ENCODE results near the gene KCNV2.

The KCNV2 gene

DNA sequence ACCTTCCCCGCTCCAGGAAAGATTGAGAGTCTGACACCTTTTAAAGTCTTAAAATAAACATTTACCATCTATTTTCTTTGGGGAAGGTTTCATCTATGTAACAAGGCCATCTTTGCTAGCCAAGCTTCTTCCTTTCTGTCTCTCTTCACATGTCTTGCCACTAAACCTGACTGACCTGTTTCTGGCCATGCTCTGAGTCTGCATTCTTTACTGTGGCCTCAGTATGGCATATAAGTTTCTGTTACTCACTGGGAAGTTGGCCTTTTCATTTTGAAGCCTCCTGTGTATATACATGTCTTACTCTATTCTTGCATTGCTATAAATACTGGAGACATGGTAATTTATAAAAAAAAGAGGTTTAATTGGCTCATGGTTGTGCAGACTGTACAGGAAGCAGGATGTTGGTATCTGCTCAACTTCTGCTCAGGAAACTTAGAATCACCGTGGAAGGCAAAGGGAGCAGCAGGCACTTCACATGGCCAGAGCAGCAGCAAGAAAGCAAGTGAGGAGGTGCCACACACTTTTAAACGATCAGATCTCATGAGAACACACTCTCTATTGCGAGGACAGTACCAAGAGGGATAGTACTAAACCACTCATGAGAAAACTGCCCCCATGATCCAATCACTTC is 48.1 kb downstream of the KCNV2 start:
- TF ChIP-seq RAD21 (IDR thresholded peaks at IDR 0.05; ENCODE audit: low read depth) (no peak), CEBPB (IDR thresholded peaks at IDR 0.05) (no peak), TAF1 (IDR thresholded peaks at IDR 0.05; ENCODE audit: low read depth) (no peak), CREB1 (IDR thresholded peaks at IDR 0.05; ENCODE audit: low read depth) (no peak), EGR1 (IDR thresholded peaks at IDR 0.05) (no peak), EP300 (IDR thresholded peaks at IDR 0.05; ENCODE audit: borderline replicate concordance) (no peak), ZBTB7A (IDR thresholded peaks at IDR 0.05; ENCODE audit: low read depth) (no peak), YY1 (IDR thresholded peaks at IDR 0.05; ENCODE audit: low read depth) (no peak), REST (IDR thresholded peaks at IDR 0.05; ENCODE audit: low read depth) (no peak), NFIC (IDR thresholded peaks at IDR 0.05) (no peak), TEAD4 (IDR thresholded peaks at IDR 0.05) (no peak), FOXM1 (IDR thresholded peaks at IDR 0.05; ENCODE audit: borderline replicate concordance, low read depth) (no peak), TCF12 (IDR thresholded peaks at IDR 0.05; ENCODE audit: low read depth) (no peak)
- TF ChIP-seq, protein P1, sequence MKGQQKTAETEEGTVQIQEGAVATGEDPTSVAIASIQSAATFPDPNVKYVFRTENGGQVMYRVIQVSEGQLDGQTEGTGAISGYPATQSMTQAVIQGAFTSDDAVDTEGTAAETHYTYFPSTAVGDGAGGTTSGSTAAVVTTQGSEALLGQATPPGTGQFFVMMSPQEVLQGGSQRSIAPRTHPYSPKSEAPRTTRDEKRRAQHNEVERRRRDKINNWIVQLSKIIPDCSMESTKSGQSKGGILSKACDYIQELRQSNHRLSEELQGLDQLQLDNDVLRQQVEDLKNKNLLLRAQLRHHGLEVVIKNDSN (IDR thresholded peaks at IDR 0.05), result no peak
- TF ChIP-seq, protein P2, sequence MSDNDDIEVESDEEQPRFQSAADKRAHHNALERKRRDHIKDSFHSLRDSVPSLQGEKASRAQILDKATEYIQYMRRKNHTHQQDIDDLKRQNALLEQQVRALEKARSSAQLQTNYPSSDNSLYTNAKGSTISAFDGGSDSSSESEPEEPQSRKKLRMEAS (IDR thresholded peaks at IDR 0.05), result no peak

DNA sequence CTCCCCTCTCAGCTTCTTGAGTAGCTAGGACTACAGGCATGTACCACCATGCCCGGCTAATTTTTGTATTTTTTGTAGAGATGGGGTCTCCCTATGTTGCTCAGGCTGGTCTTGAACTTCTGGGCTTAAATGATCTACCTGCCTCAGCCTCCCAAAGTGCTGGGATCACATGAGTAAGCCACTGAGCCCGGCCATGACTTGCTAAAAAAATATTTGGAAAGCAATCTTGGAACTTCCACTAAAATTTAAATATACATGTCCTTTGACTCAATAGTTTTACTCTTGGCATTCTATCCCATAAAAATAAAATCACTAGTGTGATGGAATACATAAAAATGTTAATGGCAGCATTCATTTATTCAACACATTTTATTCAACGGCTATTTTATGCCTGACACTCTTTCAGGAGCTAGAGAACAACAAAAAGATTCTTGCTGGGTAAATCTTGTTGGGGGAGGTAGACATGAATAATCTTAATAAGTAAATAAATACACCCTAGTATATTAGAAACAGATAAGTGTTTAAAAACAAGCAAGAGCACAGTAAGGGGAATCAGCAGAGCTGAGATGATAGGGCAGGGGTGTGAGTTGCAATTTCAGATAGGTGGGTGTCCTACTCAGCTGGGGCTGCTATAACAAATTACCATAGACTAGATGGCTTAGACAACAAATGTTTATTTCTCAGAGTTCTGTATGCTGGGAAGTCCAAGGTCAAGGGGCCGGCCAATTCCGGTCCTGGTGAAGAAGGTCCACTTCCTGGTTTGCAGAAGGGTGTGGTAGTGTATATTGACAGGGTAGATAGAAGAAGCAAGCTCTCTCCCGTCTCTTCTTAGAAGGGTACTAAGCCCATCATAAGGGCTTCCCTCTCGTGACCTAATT is 50.7 kb downstream of the KCNV2 start:
- TF ChIP-seq EGR1 (IDR thresholded peaks at IDR 0.05), result no peak
- TF ChIP-seq REST (IDR thresholded peaks at IDR 0.05; ENCODE audit: low read depth), result no peak
- TF ChIP-seq EP300 (IDR thresholded peaks at IDR 0.05; ENCODE audit: borderline replicate concordance), result no peak
- no peak for TF ChIP-seq YY1 (IDR thresholded peaks at IDR 0.05; ENCODE audit: low read depth)
- TF ChIP-seq, protein P2 (IDR thresholded peaks at IDR 0.05), result no peak
- TF ChIP-seq TEAD4 (IDR thresholded peaks at IDR 0.05), result no peak
- no peak for TF ChIP-seq TAF1 (IDR thresholded peaks at IDR 0.05; ENCODE audit: low read depth)
- TF ChIP-seq TCF12 (IDR thresholded peaks at IDR 0.05; ENCODE audit: low read depth), result no peak
- TF ChIP-seq CREB1 (IDR thresholded peaks at IDR 0.05; ENCODE audit: low read depth), result no peak
- TF ChIP-seq CEBPB (IDR thresholded peaks at IDR 0.05), result no peak
- no peak for TF ChIP-seq RAD21 (IDR thresholded peaks at IDR 0.05; ENCODE audit: low read depth)
- no peak for TF ChIP-seq FOXM1 (IDR thresholded peaks at IDR 0.05; ENCODE audit: borderline replicate concordance, low read depth)
- TF ChIP-seq NFIC (IDR thresholded peaks at IDR 0.05), result no peak
- no peak for TF ChIP-seq ZBTB7A (IDR thresholded peaks at IDR 0.05; ENCODE audit: low read depth)
- TF ChIP-seq, protein P1 (IDR thresholded peaks at IDR 0.05), result no peak

GRCh38 chr9:2771087-2771486 is 53.8 kb downstream of the KCNV2 start:
- TF ChIP-seq TCF12 (IDR thresholded peaks at IDR 0.05; ENCODE audit: low read depth), result no peak
- TF ChIP-seq, protein P2 (IDR thresholded peaks at IDR 0.05), result no peak
- TF ChIP-seq, protein P1 (IDR thresholded peaks at IDR 0.05), result no peak
- TF ChIP-seq REST (IDR thresholded peaks at IDR 0.05; ENCODE audit: low read depth), result no peak
- no peak for TF ChIP-seq EGR1 (IDR thresholded peaks at IDR 0.05)
- TF ChIP-seq FOXM1 (IDR thresholded peaks at IDR 0.05; ENCODE audit: borderline replicate concordance, low read depth), result no peak
- no peak for TF ChIP-seq NFIC (IDR thresholded peaks at IDR 0.05)
- no peak for TF ChIP-seq ZBTB7A (IDR thresholded peaks at IDR 0.05; ENCODE audit: low read depth)
- no peak for TF ChIP-seq TEAD4 (IDR thresholded peaks at IDR 0.05)
- no peak for TF ChIP-seq CEBPB (IDR thresholded peaks at IDR 0.05)
- TF ChIP-seq TAF1 (IDR thresholded peaks at IDR 0.05; ENCODE audit: low read depth), result no peak
- TF ChIP-seq YY1 (IDR thresholded peaks at IDR 0.05; ENCODE audit: low read depth), result no peak
- TF ChIP-seq EP300 (IDR thresholded peaks at IDR 0.05; ENCODE audit: borderline replicate concordance), result no peak
- no peak for TF ChIP-seq CREB1 (IDR thresholded peaks at IDR 0.05; ENCODE audit: low read depth)
